Ishikawa (cell line): ENCODE measurements around the gene OPA3.
A peak's percentile ranks its signal among the peaks of the same experiment; 100 is the strongest.

Experiments used
- CEBPB ChIP-seq: IDR thresholded peaks from 2 replicates; pipeline ENCODE4 v1.6.1; 2012
- CREB1 ChIP-seq: IDR thresholded peaks from 2 replicates; pipeline ENCODE4 v1.6.1; 2012; ENCODE audit warnings: low read depth
- EGR1 ChIP-seq: IDR thresholded peaks from 2 replicates; pipeline ENCODE4 v1.6.1; 2012
- FOXM1 ChIP-seq: IDR thresholded peaks from 2 replicates; pipeline ENCODE4 v1.6.1; 2012; ENCODE audit warnings: low read depth, borderline replicate concordance
- MAX ChIP-seq: IDR thresholded peaks from 2 replicates; pipeline ENCODE4 v1.6.1; 2012
- RAD21 ChIP-seq: IDR thresholded peaks from 2 replicates; pipeline ENCODE4 v1.6.1; 2012; ENCODE audit warnings: low read depth
- REST ChIP-seq: IDR thresholded peaks from 2 replicates; pipeline ENCODE4 v1.6.1; 2012; ENCODE audit warnings: low read depth, mild to moderate bottlenecking
- TAF1 ChIP-seq: IDR thresholded peaks from 2 replicates; pipeline ENCODE4 v1.6.1; 2012; ENCODE audit warnings: low read depth, mild to moderate bottlenecking
- TCF12 ChIP-seq: IDR thresholded peaks from 2 replicates; pipeline ENCODE4 v1.6.1; 2012; ENCODE audit warnings: low read depth
- TEAD4 ChIP-seq: IDR thresholded peaks from 2 replicates; pipeline ENCODE4 v1.6.1; 2012
- USF1 ChIP-seq: IDR thresholded peaks from 2 replicates; pipeline ENCODE4 v1.6.1; 2012
- YY1 ChIP-seq: IDR thresholded peaks from 2 replicates; pipeline ENCODE4 v1.6.1; 2012; ENCODE audit warnings: low read depth
- ZBTB7A ChIP-seq: IDR thresholded peaks from 2 replicates; pipeline ENCODE4 v1.6.1; 2012; ENCODE audit warnings: low read depth

Gene OPA3

GRCh38 chr19:45485305-45486077, 99.1 kb downstream of the OPA3 start:
- TF ChIP-seq ZBTB7A = peak; percentile 84; the same call in 1 of the 2 replicates
- no peak for TF ChIP-seq YY1
- peak; percentile 67 for TF ChIP-seq RAD21

- TF ChIP-seq RAD21 (no peak), MAX (no peak), CEBPB (no peak)
Observed at GRCh38 chr19:45484273-45484945, 100.2 kb downstream of the OPA3 start.

- no peak for TF ChIP-seq CEBPB
- no peak for TF ChIP-seq REST
- no peak for TF ChIP-seq USF1
- TF ChIP-seq RAD21 = no peak
Observed at GRCh38 chr19:45483033-45483432, 101.6 kb downstream of the OPA3 start.

GRCh38 chr19:45478454-45479238, 106.0 kb downstream of the OPA3 start:
- peak; percentile 27; the same call in 1 of the 2 replicates for TF ChIP-seq TAF1
- no peak for TF ChIP-seq YY1
- TF ChIP-seq CREB1 = no peak
- TF ChIP-seq RAD21 = peak; percentile 96
- peak; percentile 55 for TF ChIP-seq MAX
- no peak for TF ChIP-seq REST
- TF ChIP-seq TEAD4 = peak; percentile 95
- TF ChIP-seq TCF12 = peak; percentile 35; the same call in 1 of the 2 replicates
- peak; percentile 57; the same call in 1 of the 2 replicates for TF ChIP-seq EGR1
- no peak for TF ChIP-seq FOXM1
- 0 out of 2 replicates have a peak, but pooled peaks have one; percentile 25 for TF ChIP-seq ZBTB7A

GRCh38 chr19:45477713-45478453, 106.7 kb downstream of the OPA3 start:
- TF ChIP-seq USF1 (no peak), TCF12 (no peak), YY1 (no peak), CEBPB (no peak), TAF1 (no peak)
